Suprapubic skin (tissue), 4 donors: Measurements from ENCODE around the gene TRPM2. TPM values are rescaled to one million over a fixed set of nuclear protein-coding genes. Genes with fewer than 3 reads are reported as not detected.

Experiments used
- DNase-seq, 2 donors: peaks; one replicate each; pipeline ENCODE4 v3.0.0-alpha.2; 2019; ENCODE audit warnings: low spot score in 2 of 2
- H3K27ac ChIP-seq: fragments of 200-600 bp; sonication (generic); one replicate; pipeline ENCODE4 v1.5.1; 2019
- H3K27me3 ChIP-seq: fragments of 200-600 bp; sonication (generic); one replicate; pipeline ENCODE4 v1.5.1; 2019
- H3K36me3 ChIP-seq: fragments of 200-600 bp; sonication (generic); one replicate; pipeline ENCODE4 v1.5.1; 2019
- H3K4me1 ChIP-seq: fragments of 200-600 bp; sonication (generic); one replicate; pipeline ENCODE4 v1.5.1; 2019
- H3K4me3 ChIP-seq: fragments of 200-600 bp; sonication (generic); one replicate; pipeline ENCODE4 v1.5.1; 2019; ENCODE audit warnings: mild to moderate bottlenecking
- H3K9me3 ChIP-seq: fragments of 200-600 bp; sonication (generic); one replicate; pipeline ENCODE4 v1.5.1; 2019
- CTCF ChIP-seq, 2 donors: fragments of 200-600 bp in 1 of 2; fragments of 450-650 bp in 1 of 2; sonication (generic) in 1 of 2; IDR thresholded peaks; one replicate each; pipeline ENCODE4 v1.5.1; 2016 to 2019; ENCODE audit warnings: antibody characterized with exemption in 2 of 2, mild to moderate bottlenecking in 1 of 2, moderate library complexity in 1 of 2
- EP300 ChIP-seq: sonication (generic); formaldehyde crosslinking; IDR thresholded peaks from one replicate; pipeline ENCODE4 v1.6.1; 2017; ENCODE audit warnings: antibody characterized with exemption
- POLR2A ChIP-seq, 2 donors: fragments of 450-650 bp; IDR thresholded peaks; one replicate each; pipeline ENCODE4 v1.6.1; 2017; ENCODE audit warnings: antibody characterized with exemption in 2 of 2, mild to moderate bottlenecking in 2 of 2, moderate library complexity in 2 of 2
- POLR2AphosphoS5 ChIP-seq, 3 donors: sonication (generic); formaldehyde crosslinking; IDR thresholded peaks; one replicate each; pipeline ENCODE4 v1.6.1; 2017; ENCODE audit warnings: antibody characterized with exemption in 3 of 3
- WGBS: methylation state at CpG from one replicate; pipeline ENCODE4 v1.1.5; 2018; 5-methylcytosine and 5-hydroxymethylcytosine counted together
- total RNA-seq, 4 donors: library from RNA; depleted of rRNA; stranded (reverse); fragments of >200 nt; gene quantifications; one replicate each; pipeline ENCODE4 v1.1.0, GENCODE V29; 2016

The TRPM2 gene
- total RNA-seq, 4 donors from 2014 or later: 2.5 to 4.2 (median 3.2) TPM

GRCh38 chr21:44379515-44379848, 26.1 kb downstream of the TRPM2 start:
- peaks cover 18% of the 10 kb centered on the region for H3K27me3 ChIP-seq
- no peak for DNase-seq
- WGBS: 85% methylated on average over 3 of the region's 5 CpGs

GRCh38 chr21:44379991-44380865, 26.8 kb downstream of the TRPM2 start:
- Histone ChIP-seq H3K36me3 (no peaks in the 10 kb centered on the region), H3K27me3 (peaks cover 16% of the 10 kb centered on the region), H3K27ac (no peak overlapping the region), H3K4me3 (no peak overlapping the region), H3K4me1 (peaks cover 11% of the 10 kb centered on the region), H3K9me3 (peaks cover 12% of the 10 kb centered on the region)
- DNase-seq: no peak
- 75% methylated on average over 22 of the region's 31 CpGs for WGBS
- TF ChIP-seq EP300 (no peak), POLR2AphosphoS5 (IDR thresholded peaks at IDR 0.05) (no peak), POLR2A (IDR thresholded peaks at IDR 0.05) (no peak), CTCF (IDR thresholded peaks at IDR 0.05) (no peak)

More at GRCh38 chr21:44379515-44379848, 26.1 kb downstream of the TRPM2 start:
- Histone ChIP-seq H3K36me3 (no peaks in the 10 kb centered on the region), H3K4me3 (no peak overlapping the region), H3K27ac (no peak overlapping the region), H3K4me1 (peaks cover 11% of the 10 kb centered on the region), H3K9me3 (peaks cover 4% of the 10 kb centered on the region)
- TF ChIP-seq CTCF (IDR thresholded peaks at IDR 0.05) (no peak), POLR2AphosphoS5 (IDR thresholded peaks at IDR 0.05) (no peak), POLR2A (IDR thresholded peaks at IDR 0.05) (no peak), EP300 (no peak)

GRCh38 chr21:44380876-44381275, 27.5 kb downstream of the TRPM2 start:
- H3K36me3 ChIP-seq: no peaks in the 10 kb centered on the region
- H3K4me1 ChIP-seq: peaks cover 11% of the 10 kb centered on the region
- H3K9me3 ChIP-seq: peaks cover 12% of the 10 kb centered on the region
- TF ChIP-seq POLR2AphosphoS5 (IDR thresholded peaks at IDR 0.05): no peak
- no peak for TF ChIP-seq POLR2A (IDR thresholded peaks at IDR 0.05)
- no peak for TF ChIP-seq CTCF (IDR thresholded peaks at IDR 0.05)
- TF ChIP-seq EP300: no peak
- H3K27ac ChIP-seq: no peak overlapping the region
- WGBS: 82% methylated on average over 7 of the region's 10 CpGs
- no peak for DNase-seq
- H3K27me3 ChIP-seq: peaks cover 11% of the 10 kb centered on the region
- H3K4me3 ChIP-seq: no peak overlapping the region

- H3K9me3 ChIP-seq: peaks cover 12% of the 10 kb centered on the region
- TF ChIP-seq POLR2AphosphoS5 (IDR thresholded peaks at IDR 0.05): no peak
- TF ChIP-seq EP300: no peak
- no peak for TF ChIP-seq POLR2A (IDR thresholded peaks at IDR 0.05)
- no peak for TF ChIP-seq CTCF (IDR thresholded peaks at IDR 0.05)
- H3K4me3 ChIP-seq: no peak overlapping the region
- no peak overlapping the region for H3K27ac ChIP-seq
- H3K36me3 ChIP-seq: no peaks in the 10 kb centered on the region
- H3K27me3 ChIP-seq: peaks cover 8% of the 10 kb centered on the region
- no peak for DNase-seq
- H3K4me1 ChIP-seq: peaks cover 11% of the 10 kb centered on the region
Observed at GRCh38 chr21:44381874-44382273, 28.5 kb downstream of the TRPM2 start.

- no peak for DNase-seq
- Histone ChIP-seq H3K4me1 (peaks cover 5% of the 10 kb centered on the region), H3K4me3 (no peak overlapping the region), H3K9me3 (peaks cover 12% of the 10 kb centered on the region), H3K27ac (no peak overlapping the region), H3K36me3 (no peaks in the 10 kb centered on the region), H3K27me3 (peaks cover 3% of the 10 kb centered on the region)
- 89% methylated on average over 9 of the region's 9 CpGs for WGBS
- TF ChIP-seq POLR2AphosphoS5 (IDR thresholded peaks at IDR 0.05) (no peak), EP300 (no peak), POLR2A (IDR thresholded peaks at IDR 0.05) (no peak), CTCF (IDR thresholded peaks at IDR 0.05) (no peak)
Observed at GRCh38 chr21:44382536-44382935, 29.1 kb downstream of the TRPM2 start.
